ENCODE results near the gene DYNC1I1. TPM values are rescaled to one million over a fixed set of nuclear protein-coding genes. Genes with fewer than 3 reads are reported as not detected.

The DYNC1I1 gene
- total RNA-seq, 2 experiments from 2014 or later: not detected

- no peak overlapping the region for H3K4me3 Mint-ChIP-seq
- ChIA-PET CTCF (interaction anchor here (1.5 kb wide), 1 partner anchor 44 kb away, joined by 3 read pairs; no protein-coding TSS in a partner anchor), POLR2A (no interaction called here)
- ATAC-seq: no peak
- H3K27ac Mint-ChIP-seq: no peak overlapping the region
- H3K9me3 Mint-ChIP-seq (ENCODE audit: low read depth): no peaks in the 10 kb centered on the region
- intact Hi-C loops (cut with DNase I, micrococcal nuclease): no loop called here
- no peak for DNase-seq
- H3K4me1 Mint-ChIP-seq: no peaks in the 10 kb centered on the region
- H3K27me3 Mint-ChIP-seq: no peaks in the 10 kb centered on the region
- peaks cover 28% of the 10 kb centered on the region for H3K36me3 Mint-ChIP-seq (ENCODE audit: low read depth)
These were observed 359.2 kb downstream of the DYNC1I1 start for GRCh38 chr7:96131525-96131924.

DNA sequence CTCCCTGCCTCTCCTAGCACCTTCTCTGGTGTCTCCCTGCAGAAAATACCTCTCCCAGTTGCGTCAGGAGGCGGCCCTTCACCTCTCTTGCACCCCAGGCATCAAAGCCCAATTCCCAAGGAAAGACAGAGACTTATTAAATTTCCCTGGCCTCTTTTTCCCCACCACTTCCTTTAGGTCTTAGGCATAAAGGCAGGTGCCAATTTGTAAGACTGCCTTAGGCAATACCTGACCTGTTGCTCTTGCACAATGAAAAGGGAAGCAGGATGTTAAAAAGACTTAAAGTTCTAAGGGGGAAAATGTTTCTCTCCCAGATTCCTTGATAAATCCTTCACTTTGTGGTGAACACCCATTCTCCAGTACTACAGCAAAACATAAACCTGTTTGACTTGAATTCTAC lies 362.9 kb downstream of the DYNC1I1 start:
- CTCF ChIA-PET: no interaction called here
- no peak for ATAC-seq
- Mint-ChIP-seq H3K36me3 (ENCODE audit: low read depth) (peaks cover 20% of the 10 kb centered on the region), H3K27ac (no peak overlapping the region), H3K27me3 (no peaks in the 10 kb centered on the region), H3K9me3 (ENCODE audit: low read depth) (no peaks in the 10 kb centered on the region), H3K4me1 (no peaks in the 10 kb centered on the region), H3K4me3 (no peak overlapping the region)
- DNase-seq: no peak
- POLR2A ChIA-PET: no interaction called here
- intact Hi-C loops (cut with DNase I, micrococcal nuclease): no loop called here

DNA sequence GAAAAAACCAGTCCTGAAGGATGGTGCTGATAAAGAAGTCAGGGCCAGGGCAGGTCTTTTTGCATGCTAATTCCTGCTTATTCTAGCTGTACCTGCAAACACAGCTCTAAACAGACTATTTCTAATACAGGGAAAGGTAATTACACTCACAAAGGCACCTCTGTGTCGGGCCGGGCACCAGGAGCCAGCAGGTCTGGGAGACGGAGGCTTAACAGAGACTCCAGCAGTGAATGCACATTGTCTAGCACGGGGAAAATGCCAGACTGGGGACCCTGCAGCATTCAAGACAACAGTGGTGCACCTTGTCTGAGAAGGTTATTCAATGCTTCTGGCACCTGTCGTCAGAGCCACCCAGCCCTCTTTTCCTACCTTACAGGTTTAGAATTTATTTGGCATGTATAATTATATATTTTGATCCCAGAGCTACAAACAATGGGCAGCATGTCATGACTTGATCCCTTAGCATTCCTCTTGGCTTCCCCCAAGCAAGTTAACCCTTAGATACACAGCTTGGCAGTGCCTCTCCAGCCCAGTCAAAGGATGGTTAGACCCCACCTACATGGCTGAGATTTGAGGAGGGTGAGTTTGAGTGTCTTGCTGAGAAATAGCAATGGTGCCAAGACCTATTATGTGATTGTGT lies 364.4 kb downstream of the DYNC1I1 start:
- intact Hi-C loops (cut with DNase I, micrococcal nuclease): no loop called here
- no peaks in the 10 kb centered on the region for H3K9me3 Mint-ChIP-seq (ENCODE audit: low read depth)
- H3K36me3 Mint-ChIP-seq (ENCODE audit: low read depth): peaks cover 20% of the 10 kb centered on the region
- no peak overlapping the region for H3K4me3 Mint-ChIP-seq
- no peaks in the 10 kb centered on the region for H3K27me3 Mint-ChIP-seq
- H3K27ac Mint-ChIP-seq: no peak overlapping the region
- POLR2A ChIA-PET: no interaction called here
- CTCF ChIA-PET: no interaction called here
- ATAC-seq: no peak
- DNase-seq: no peak
- H3K4me1 Mint-ChIP-seq: no peaks in the 10 kb centered on the region

- Mint-ChIP-seq H3K4me1 (no peaks in the 10 kb centered on the region), H3K36me3 (ENCODE audit: low read depth) (peaks cover 26% of the 10 kb centered on the region), H3K9me3 (ENCODE audit: low read depth) (no peaks in the 10 kb centered on the region), H3K4me3 (no peak overlapping the region), H3K27me3 (no peaks in the 10 kb centered on the region), H3K27ac (no peak overlapping the region)
- DNase-seq (no peak), ATAC-seq (no peak)
- CTCF ChIA-PET: no interaction called here
- intact Hi-C loops (cut with DNase I, micrococcal nuclease): no loop called here
- POLR2A ChIA-PET: interaction anchor here (0.6 kb wide), 1 partner anchor 155 kb away, joined by 4 read pairs; no protein-coding TSS in a partner anchor
These were observed 371.3 kb downstream of the DYNC1I1 start for GRCh38 chr7:96143495-96144259.

DNA sequence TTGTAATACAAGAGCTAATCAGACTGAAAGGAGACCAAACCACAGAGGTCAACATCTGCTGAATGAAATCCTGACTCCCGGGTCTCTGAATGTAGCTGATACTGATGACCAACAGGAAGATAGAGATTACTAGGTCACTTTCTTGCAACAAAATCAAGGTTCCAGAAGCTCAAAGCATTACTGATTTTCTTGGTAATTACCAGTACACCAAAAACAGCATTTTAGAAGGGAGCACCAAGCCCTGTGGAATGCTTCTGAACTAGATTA lies 371.8 kb downstream of the DYNC1I1 start:
- POLR2A ChIA-PET: interaction anchor here (0.6 kb wide), 1 partner anchor 154 kb away, joined by 4 read pairs; no protein-coding TSS in a partner anchor
- CTCF ChIA-PET: no interaction called here
- DNase-seq: no peak
- Mint-ChIP-seq H3K27ac (no peak overlapping the region), H3K9me3 (ENCODE audit: low read depth) (no peaks in the 10 kb centered on the region), H3K4me1 (no peaks in the 10 kb centered on the region), H3K4me3 (no peak overlapping the region), H3K36me3 (ENCODE audit: low read depth) (peaks cover 26% of the 10 kb centered on the region), H3K27me3 (no peaks in the 10 kb centered on the region)
- intact Hi-C loops (cut with DNase I, micrococcal nuclease): no loop called here
- ATAC-seq: no peak

Other genes with a start within 250 kb of the DYNC1I1 start
- not detected for gene PDK4, start 176.0 kb upstream of the DYNC1I1 start, total RNA-seq

Data from activated CD4-positive, alpha-beta T cell treated with anti-CD3 and anti-CD28 coated beads for 36 hours (primary cell).